HEK293 (cell line): ENCODE data around the gene AGMAT.

Experiments
- CTCF ChIA-PET: fragments of 350-600 bp; formaldehyde crosslinking; extraction: SDS; loops from one replicate; lab custom pipeline; 2021; ENCODE audit warnings: antibody characterized with exemption; lab: Yijun Ruan, JAX
- POLR2A ChIA-PET: fragments of 300-600 bp; formaldehyde crosslinking; extraction: SDS; loops from one replicate; lab custom pipeline; 2020; ENCODE audit warnings: antibody characterized with exemption, inconsistent platforms; lab: Yijun Ruan, JAX
- H3K27ac ChIP-seq: fragments of 200-500 bp; sonication (Bioruptor generic); 2 replicates; pipeline ENCODE4 v1.5.1; 2014; ENCODE audit warnings: low read depth, low read length, control low read depth, inconsistent platforms; ENCODE audit errors: extremely low read depth
- H3K36me3 ChIP-seq, 2 experiments: fragments of 200-500 bp in 1 of 2; sonication (Bioruptor generic) in 1 of 2; 1 replicate in 1 of 2; 2 replicates in 1 of 2; pipeline ENCODE4 v1.5.1; 2014 to 2017; ENCODE audit warnings: inconsistent platforms in 2 of 2, low read length in 2 of 2; ENCODE audit not compliant: control insufficient read depth in 2 of 2, insufficient read depth in 1 of 2
- H3K4me1 ChIP-seq: fragments of 200-500 bp; sonication (Bioruptor generic); 2 replicates; pipeline ENCODE4 v1.5.1; 2014; ENCODE audit warnings: mild to moderate bottlenecking, low read length, inconsistent platforms; ENCODE audit not compliant: control insufficient read depth, insufficient read depth
- H3K4me3 ChIP-seq: 2 replicates; pipeline ENCODE4 v1.5.1; 2011; ENCODE audit warnings: low read depth, mild to moderate bottlenecking, control low read depth, low read length, moderate library complexity
- H3K9me3 ChIP-seq: fragments of 200-500 bp; sonication (Bioruptor generic); 2 replicates; pipeline ENCODE4 v1.5.1; 2014; ENCODE audit warnings: low read depth, low read length, inconsistent platforms; ENCODE audit not compliant: control insufficient read depth, insufficient read depth
- FEZF1 ChIP-seq: fragments of 450-650 bp; formaldehyde crosslinking; IDR thresholded peaks from 2 replicates; pipeline ENCODE4 v1.5.1; 2016; ENCODE audit warnings: missing biosample characterization, missing genetic modification characterization
- GFI1B ChIP-seq: fragments of 450-650 bp; formaldehyde crosslinking; IDR thresholded peaks from 2 replicates; pipeline ENCODE4 v1.5.1; 2016; ENCODE audit warnings: missing biosample characterization, missing genetic modification characterization
- KLF16 ChIP-seq: fragments of 450-650 bp; formaldehyde crosslinking; IDR thresholded peaks from 2 replicates; pipeline ENCODE4 v1.5.1; 2017; ENCODE audit warnings: missing biosample characterization, missing genetic modification characterization
- RBAK ChIP-seq: fragments of 450-650 bp; formaldehyde crosslinking; IDR thresholded peaks from 2 replicates; pipeline ENCODE4 v1.5.1; 2016; ENCODE audit warnings: missing biosample characterization, missing genetic modification characterization
- SCRT2 ChIP-seq: fragments of 450-650 bp; formaldehyde crosslinking; IDR thresholded peaks from 2 replicates; pipeline ENCODE4 v1.5.1; 2016; ENCODE audit warnings: missing biosample characterization, missing genetic modification characterization
- ZBTB21 ChIP-seq: fragments of 450-650 bp; formaldehyde crosslinking; IDR thresholded peaks from 2 replicates; pipeline ENCODE4 v1.5.1; 2017; ENCODE audit warnings: missing biosample characterization, missing genetic modification characterization
- ZBTB7A ChIP-seq: fragments of 450-650 bp; formaldehyde crosslinking; IDR thresholded peaks from 2 replicates; pipeline ENCODE4 v1.5.1; 2016; ENCODE audit warnings: low read depth, missing biosample characterization, missing genetic modification characterization
- ZNF121 ChIP-seq: fragments of 450-650 bp; formaldehyde crosslinking; IDR thresholded peaks from 2 replicates; pipeline ENCODE4 v1.5.1; 2016; ENCODE audit warnings: missing biosample characterization, missing genetic modification characterization
- ZNF146 ChIP-seq: fragments of 450-650 bp; formaldehyde crosslinking; IDR thresholded peaks from 2 replicates; pipeline ENCODE4 v1.5.1; 2016; ENCODE audit warnings: missing biosample characterization, missing genetic modification characterization
- ZNF169 ChIP-seq: fragments of 450-650 bp; formaldehyde crosslinking; IDR thresholded peaks from 2 replicates; pipeline ENCODE4 v1.5.1; 2016; ENCODE audit warnings: missing biosample characterization, missing genetic modification characterization
- ZNF23 ChIP-seq: fragments of 450-650 bp; formaldehyde crosslinking; IDR thresholded peaks from 2 replicates; pipeline ENCODE4 v1.5.1; 2016; ENCODE audit warnings: missing biosample characterization, missing genetic modification characterization, borderline replicate concordance
- ZNF266 ChIP-seq: fragments of 450-650 bp; formaldehyde crosslinking; IDR thresholded peaks from 2 replicates; pipeline ENCODE4 v1.5.1; 2016; ENCODE audit warnings: missing biosample characterization, missing genetic modification characterization, low read depth
- ZNF302 ChIP-seq: fragments of 450-650 bp; formaldehyde crosslinking; IDR thresholded peaks from 2 replicates; pipeline ENCODE4 v1.5.1; 2016; ENCODE audit warnings: missing biosample characterization, missing genetic modification characterization, low read depth
- ZNF354C ChIP-seq: fragments of 450-650 bp; formaldehyde crosslinking; IDR thresholded peaks from 2 replicates; pipeline ENCODE4 v1.5.1; 2016; ENCODE audit warnings: missing biosample characterization, missing genetic modification characterization, low read depth, borderline replicate concordance
- ZNF433 ChIP-seq: fragments of 450-650 bp; formaldehyde crosslinking; IDR thresholded peaks from 2 replicates; pipeline ENCODE4 v1.5.1; 2016; ENCODE audit warnings: missing biosample characterization, missing genetic modification characterization, low read depth
- ZNF529 ChIP-seq: fragments of 450-650 bp; formaldehyde crosslinking; IDR thresholded peaks from 2 replicates; pipeline ENCODE4 v1.5.1; 2017; ENCODE audit warnings: missing genetic modification characterization, missing biosample characterization; ENCODE audit not compliant: insufficient replicate concordance
- ZNF555 ChIP-seq: fragments of 450-650 bp; formaldehyde crosslinking; conservative IDR thresholded peaks from 2 replicates; pipeline ENCODE4 v1.5.1; 2017; ENCODE audit warnings: missing biosample characterization, mild to moderate bottlenecking, missing genetic modification characterization, inconsistent platforms
- ZNF624 ChIP-seq: fragments of 450-650 bp; formaldehyde crosslinking; IDR thresholded peaks from 2 replicates; pipeline ENCODE4 v1.5.1; 2017; ENCODE audit warnings: missing biosample characterization, missing genetic modification characterization
- ZNF654 ChIP-seq: fragments of 450-650 bp; formaldehyde crosslinking; IDR thresholded peaks from 2 replicates; pipeline ENCODE4 v1.5.1; 2016; ENCODE audit warnings: low read depth, missing biosample characterization, missing genetic modification characterization
- ZSCAN23 ChIP-seq: fragments of 450-650 bp; formaldehyde crosslinking; IDR thresholded peaks from 2 replicates; pipeline ENCODE4 v1.5.1; 2016; ENCODE audit warnings: missing biosample characterization, missing genetic modification characterization
- TF ChIP-seq, protein P1 (sequence below): fragments of 450-650 bp; formaldehyde crosslinking; IDR thresholded peaks from 2 replicates; pipeline ENCODE4 v1.5.1; 2016; ENCODE audit warnings: missing biosample characterization, missing genetic modification characterization
- TF ChIP-seq, protein P2 (sequence below): fragments of 450-650 bp; formaldehyde crosslinking; IDR thresholded peaks from 2 replicates; pipeline ENCODE4 v1.5.1; 2017; ENCODE audit warnings: missing biosample characterization, missing genetic modification characterization
- TF ChIP-seq, protein P3 (sequence below): fragments of 450-650 bp; formaldehyde crosslinking; IDR thresholded peaks from 2 replicates; pipeline ENCODE4 v1.5.1; 2017; ENCODE audit warnings: missing biosample characterization, mild to moderate bottlenecking, missing genetic modification characterization, moderate library complexity
- TF ChIP-seq, protein P4 (sequence below): fragments of 450-650 bp; formaldehyde crosslinking; IDR thresholded peaks from 2 replicates; pipeline ENCODE4 v1.5.1; 2016; ENCODE audit warnings: missing biosample characterization, missing genetic modification characterization
- TF ChIP-seq, protein P5 (sequence below): fragments of 450-650 bp; formaldehyde crosslinking; IDR thresholded peaks from 2 replicates; pipeline ENCODE4 v1.5.1; 2016; ENCODE audit warnings: missing biosample characterization, missing genetic modification characterization

Gene AGMAT

DNA sequence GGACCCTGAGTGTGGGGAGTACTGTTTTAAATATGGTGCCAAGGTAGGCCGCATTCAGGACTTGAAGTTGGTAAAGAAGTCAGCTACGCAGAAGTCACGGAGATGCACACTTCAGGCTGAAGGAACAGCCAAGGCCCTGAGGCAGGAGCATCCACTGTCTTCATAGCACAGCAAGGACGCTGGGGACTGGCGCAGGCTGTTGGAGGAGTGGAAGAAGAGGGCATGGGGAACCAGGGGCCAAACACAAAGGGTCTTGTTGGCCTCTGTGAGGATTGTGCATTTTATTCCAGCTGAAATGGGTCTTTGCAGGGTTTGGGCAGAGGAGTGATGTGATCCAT lies 41.6 kb downstream of the AGMAT start:
- H3K9me3 ChIP-seq, result no peaks in the 10 kb centered on the region
- no peak overlapping the region for H3K27ac ChIP-seq
- POLR2A ChIA-PET, result no interaction called here
- TF ChIP-seq ZSCAN23 (tag by site-specific recombination) (no peak), ZNF302 (tag by site-specific recombination) (no peak), ZNF433 (no peak), ZNF654 (no peak), GFI1B (tag by site-specific recombination) (no peak), ZNF23 (no peak), ZNF624 (tag by site-specific recombination) (no peak)
- TF ChIP-seq, protein P1, sequence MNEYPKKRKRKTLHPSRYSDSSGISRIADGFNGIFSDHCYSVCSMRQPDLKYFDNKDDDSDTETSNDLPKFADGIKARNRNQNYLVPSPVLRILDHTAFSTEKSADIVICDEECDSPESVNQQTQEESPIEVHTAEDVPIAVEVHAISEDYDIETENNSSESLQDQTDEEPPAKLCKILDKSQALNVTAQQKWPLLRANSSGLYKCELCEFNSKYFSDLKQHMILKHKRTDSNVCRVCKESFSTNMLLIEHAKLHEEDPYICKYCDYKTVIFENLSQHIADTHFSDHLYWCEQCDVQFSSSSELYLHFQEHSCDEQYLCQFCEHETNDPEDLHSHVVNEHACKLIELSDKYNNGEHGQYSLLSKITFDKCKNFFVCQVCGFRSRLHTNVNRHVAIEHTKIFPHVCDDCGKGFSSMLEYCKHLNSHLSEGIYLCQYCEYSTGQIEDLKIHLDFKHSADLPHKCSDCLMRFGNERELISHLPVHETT, result no peak
- TF ChIP-seq, protein P2, sequence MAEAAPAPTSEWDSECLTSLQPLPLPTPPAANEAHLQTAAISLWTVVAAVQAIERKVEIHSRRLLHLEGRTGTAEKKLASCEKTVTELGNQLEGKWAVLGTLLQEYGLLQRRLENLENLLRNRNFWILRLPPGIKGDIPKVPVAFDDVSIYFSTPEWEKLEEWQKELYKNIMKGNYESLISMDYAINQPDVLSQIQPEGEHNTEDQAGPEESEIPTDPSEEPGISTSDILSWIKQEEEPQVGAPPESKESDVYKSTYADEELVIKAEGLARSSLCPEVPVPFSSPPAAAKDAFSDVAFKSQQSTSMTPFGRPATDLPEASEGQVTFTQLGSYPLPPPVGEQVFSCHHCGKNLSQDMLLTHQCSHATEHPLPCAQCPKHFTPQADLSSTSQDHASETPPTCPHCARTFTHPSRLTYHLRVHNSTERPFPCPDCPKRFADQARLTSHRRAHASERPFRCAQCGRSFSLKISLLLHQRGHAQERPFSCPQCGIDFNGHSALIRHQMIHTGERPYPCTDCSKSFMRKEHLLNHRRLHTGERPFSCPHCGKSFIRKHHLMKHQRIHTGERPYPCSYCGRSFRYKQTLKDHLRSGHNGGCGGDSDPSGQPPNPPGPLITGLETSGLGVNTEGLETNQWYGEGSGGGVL (tag by site-specific recombination), result no peak
- TF ChIP-seq, protein P3, sequence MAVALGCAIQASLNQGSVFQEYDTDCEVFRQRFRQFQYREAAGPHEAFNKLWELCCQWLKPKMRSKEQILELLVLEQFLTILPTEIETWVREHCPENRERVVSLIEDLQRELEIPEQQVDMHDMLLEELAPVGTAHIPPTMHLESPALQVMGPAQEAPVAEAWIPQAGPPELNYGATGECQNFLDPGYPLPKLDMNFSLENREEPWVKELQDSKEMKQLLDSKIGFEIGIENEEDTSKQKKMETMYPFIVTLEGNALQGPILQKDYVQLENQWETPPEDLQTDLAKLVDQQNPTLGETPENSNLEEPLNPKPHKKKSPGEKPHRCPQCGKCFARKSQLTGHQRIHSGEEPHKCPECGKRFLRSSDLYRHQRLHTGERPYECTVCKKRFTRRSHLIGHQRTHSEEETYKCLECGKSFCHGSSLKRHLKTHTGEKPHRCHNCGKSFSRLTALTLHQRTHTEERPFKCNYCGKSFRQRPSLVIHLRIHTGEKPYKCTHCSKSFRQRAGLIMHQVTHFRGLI (tag by site-specific recombination), result no peak
- TF ChIP-seq, all 188 proteins: peak for 0
- no peaks in the 10 kb centered on the region; the same call in 1 of the 2 replicates for H3K4me1 ChIP-seq
- no peak overlapping the region for H3K4me3 ChIP-seq
- H3K36me3 ChIP-seq, result peaks cover 19 to 94% of the 10 kb centered on the region in 2 experiments
- CTCF ChIA-PET, result no interaction called here

DNA sequence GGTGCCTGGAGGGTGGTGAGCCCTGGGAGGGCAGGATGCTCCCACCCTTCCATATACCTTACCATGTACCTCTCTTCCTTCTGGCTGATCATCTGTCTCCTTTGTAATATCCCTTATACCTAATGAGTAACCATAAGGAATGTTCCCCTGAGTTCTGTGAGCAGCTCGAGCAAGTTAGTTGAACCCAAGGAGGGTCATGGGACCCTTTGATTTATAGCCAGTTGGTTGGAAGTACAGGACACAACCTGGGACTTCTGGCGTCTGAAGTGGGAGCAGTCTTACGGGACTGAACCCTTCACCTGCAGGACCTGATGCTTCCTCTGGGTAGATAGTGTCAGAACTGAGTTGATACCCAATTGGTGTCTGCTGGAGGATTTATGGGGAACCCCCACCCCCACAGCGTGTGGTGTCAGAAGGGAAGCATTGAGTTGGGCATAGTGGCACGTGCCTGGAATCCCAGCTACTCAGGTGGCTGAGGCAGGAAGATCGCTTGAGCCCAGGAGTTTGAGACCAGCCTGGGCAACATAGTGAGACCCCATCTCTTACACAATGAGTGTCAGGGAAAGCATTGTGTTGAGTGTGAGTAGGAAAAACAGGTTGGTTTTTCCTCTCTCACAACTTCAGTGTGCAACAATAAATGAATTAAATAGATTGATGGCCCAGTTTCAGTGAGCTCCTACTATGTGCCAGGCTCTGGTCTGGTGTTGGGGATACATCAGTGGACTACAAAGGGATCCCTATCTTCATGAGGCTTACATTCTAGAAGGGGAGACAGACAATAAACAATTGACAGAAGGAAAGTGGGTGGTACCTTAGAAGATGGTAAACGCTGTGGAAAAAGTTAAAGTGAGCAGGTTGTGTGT lies 42.2 kb downstream of the AGMAT start:
- TF ChIP-seq ZNF555 (tag by site-specific recombination) (no peak), ZNF121 (tag by site-specific recombination) (peak; percentile 82)
- Histone ChIP-seq H3K4me1 (no peaks in the 10 kb centered on the region; the same call in 1 of the 2 replicates), H3K27ac (no peak overlapping the region), H3K4me3 (no peak overlapping the region), H3K9me3 (no peaks in the 10 kb centered on the region), H3K36me3 (peaks cover 19 to 94% of the 10 kb centered on the region in 2 experiments)
- ChIA-PET CTCF (no interaction called here), POLR2A (no interaction called here)

DNA sequence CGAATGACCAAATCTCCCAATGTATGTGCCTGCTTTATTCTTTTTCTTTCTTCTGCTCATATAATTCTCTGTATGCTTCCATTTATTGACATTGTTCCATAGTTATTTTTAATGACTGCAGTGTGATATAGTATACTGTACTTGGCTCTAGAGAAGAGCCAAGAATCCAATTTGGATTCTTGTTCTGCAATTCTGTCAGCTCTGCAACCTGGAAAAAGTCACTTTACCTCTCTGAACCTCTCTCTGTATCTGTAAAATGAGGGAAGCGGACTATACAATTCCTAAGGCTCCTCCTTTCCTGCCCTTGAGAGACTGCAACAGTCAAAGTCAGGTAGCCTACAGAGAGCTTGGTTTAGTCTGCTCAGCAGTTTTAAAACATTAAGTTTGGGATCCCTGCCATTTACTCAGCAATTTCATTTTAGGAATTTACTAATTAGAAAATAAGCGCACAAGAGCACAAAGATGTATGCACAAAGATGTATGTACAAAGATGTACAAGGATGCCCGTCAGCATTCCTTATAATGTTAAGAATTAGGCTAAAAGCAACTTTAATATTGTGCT lies 43.5 kb downstream of the AGMAT start:
- CTCF ChIA-PET, result no interaction called here
- no peak for TF ChIP-seq ZNF266 (tag by site-specific recombination)
- TF ChIP-seq ZBTB7A, result no peak
- TF ChIP-seq RBAK (tag by site-specific recombination), result no peak
- no peak for TF ChIP-seq ZNF146 (tag by site-specific recombination)
- TF ChIP-seq ZBTB21, result no peak
- no peak for TF ChIP-seq ZNF529 (tag by site-specific recombination)
- no peak for TF ChIP-seq FEZF1 (tag by site-specific recombination)
- TF ChIP-seq ZNF169, result no peak
- TF ChIP-seq GFI1B (tag by site-specific recombination), result no peak
- TF ChIP-seq, protein P4, sequence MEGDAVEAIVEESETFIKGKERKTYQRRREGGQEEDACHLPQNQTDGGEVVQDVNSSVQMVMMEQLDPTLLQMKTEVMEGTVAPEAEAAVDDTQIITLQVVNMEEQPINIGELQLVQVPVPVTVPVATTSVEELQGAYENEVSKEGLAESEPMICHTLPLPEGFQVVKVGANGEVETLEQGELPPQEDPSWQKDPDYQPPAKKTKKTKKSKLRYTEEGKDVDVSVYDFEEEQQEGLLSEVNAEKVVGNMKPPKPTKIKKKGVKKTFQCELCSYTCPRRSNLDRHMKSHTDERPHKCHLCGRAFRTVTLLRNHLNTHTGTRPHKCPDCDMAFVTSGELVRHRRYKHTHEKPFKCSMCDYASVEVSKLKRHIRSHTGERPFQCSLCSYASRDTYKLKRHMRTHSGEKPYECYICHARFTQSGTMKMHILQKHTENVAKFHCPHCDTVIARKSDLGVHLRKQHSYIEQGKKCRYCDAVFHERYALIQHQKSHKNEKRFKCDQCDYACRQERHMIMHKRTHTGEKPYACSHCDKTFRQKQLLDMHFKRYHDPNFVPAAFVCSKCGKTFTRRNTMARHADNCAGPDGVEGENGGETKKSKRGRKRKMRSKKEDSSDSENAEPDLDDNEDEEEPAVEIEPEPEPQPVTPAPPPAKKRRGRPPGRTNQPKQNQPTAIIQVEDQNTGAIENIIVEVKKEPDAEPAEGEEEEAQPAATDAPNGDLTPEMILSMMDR, result no peak
- TF ChIP-seq ZNF354C, result no peak
- TF ChIP-seq KLF16 (tag by site-specific recombination), result no peak
- TF ChIP-seq, protein P5, sequence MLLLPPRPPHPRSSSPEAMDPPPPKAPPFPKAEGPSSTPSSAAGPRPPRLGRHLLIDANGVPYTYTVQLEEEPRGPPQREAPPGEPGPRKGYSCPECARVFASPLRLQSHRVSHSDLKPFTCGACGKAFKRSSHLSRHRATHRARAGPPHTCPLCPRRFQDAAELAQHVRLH (tag by site-specific recombination), result no peak
- TF ChIP-seq SCRT2, result no peak
- TF ChIP-seq ZNF121 (tag by site-specific recombination), result no peak

More for the DNA sequence above, 43.5 kb downstream of the AGMAT start:
- POLR2A ChIA-PET, result no interaction called here
- H3K4me1 ChIP-seq, result no peaks in the 10 kb centered on the region; the same call in 1 of the 2 replicates
- H3K27ac ChIP-seq, result no peak overlapping the region
- H3K36me3 ChIP-seq, result peaks cover 16 to 94% of the 10 kb centered on the region in 2 experiments
- H3K4me3 ChIP-seq, result no peak overlapping the region
- no peaks in the 10 kb centered on the region for H3K9me3 ChIP-seq
